Testis (tissue), 3 donors: ENCODE results near the gene SIL1. TPM values are rescaled to one million over a fixed set of nuclear protein-coding genes. Genes with fewer than 3 reads are reported as not detected.

ENCODE experiments used
- DNase-seq: peaks from one replicate; pipeline ENCODE4 v3.0.0-alpha.2; 2019
- H3K27ac ChIP-seq, 2 donors: fragments of 200-600 bp; sonication (generic); one replicate each; pipeline ENCODE4 v1.5.1; 2019
- H3K27me3 ChIP-seq: fragments of 200-600 bp; sonication (generic); one replicate; pipeline ENCODE4 v1.5.1; 2019
- H3K36me3 ChIP-seq: fragments of 200-600 bp; sonication (generic); one replicate; pipeline ENCODE4 v1.5.1; 2017; ENCODE audit warnings: low read depth; ENCODE audit errors: missing control alignments
- H3K4me1 ChIP-seq: fragments of 200-600 bp; sonication (generic); one replicate; pipeline ENCODE4 v1.5.1; 2019
- H3K4me3 ChIP-seq, 2 donors: fragments of 200-600 bp; sonication (generic); one replicate each; pipeline ENCODE4 v1.5.1; 2017 to 2019
- H3K9me3 ChIP-seq: fragments of 200-600 bp; sonication (generic); one replicate; pipeline ENCODE4 v1.5.1; 2017
- POLR2A ChIP-seq: fragments of 450-650 bp; IDR thresholded peaks from one replicate; pipeline ENCODE4 v1.6.1; 2017; ENCODE audit warnings: antibody characterized with exemption, mild to moderate bottlenecking, moderate library complexity
- WGBS, 2 donors: methylation state at CpG; one replicate each; pipeline ENCODE4 v1.1.5; 2018; 5-methylcytosine and 5-hydroxymethylcytosine counted together
- intact Hi-C: fragments of 100-400 bp; cut with DNase I; formaldehyde crosslinking; loops from one replicate; pipeline ENCODE4 v1.15.1; 2023; ENCODE audit warnings: low total_unique reads
- polyA plus RNA-seq: library from polyadenylated mRNA; stranded (reverse); fragments of 350-450 nt; fragmentation: Illumina TruSeq; extraction: RNeasy Lipid Tissue Mini Kit (QIAGEN cat#74804); gene quantifications from one replicate; pipeline ENCODE4 v1.2.3, GENCODE V29; 2014; ENCODE audit warnings: low read depth, low replicate concordance; ENCODE audit not compliant: insufficient read depth
- total RNA-seq, 2 donors: library from RNA; depleted of rRNA; stranded (reverse); fragments of >200 nt; gene quantifications; one replicate each; pipeline ENCODE4 v1.2.3, GENCODE V29; 2016
- TF ChIP-seq, protein P1 (sequence below), 3 experiments: fragments of 450-650 bp in 2 of 3; fragments of 200-600 bp in 1 of 3; sonication (generic) in 1 of 3; IDR thresholded peaks; one replicate each; pipeline ENCODE4 v1.5.1; 2016 to 2019; ENCODE audit warnings: antibody characterized with exemption in 3 of 3, mild to moderate bottlenecking in 2 of 3, moderate library complexity in 1 of 3

The SIL1 gene
- total and polyA plus RNA-seq, 3 donors from 2014 or later, result 86.5 to 116 (median 98.2) TPM

DNA sequence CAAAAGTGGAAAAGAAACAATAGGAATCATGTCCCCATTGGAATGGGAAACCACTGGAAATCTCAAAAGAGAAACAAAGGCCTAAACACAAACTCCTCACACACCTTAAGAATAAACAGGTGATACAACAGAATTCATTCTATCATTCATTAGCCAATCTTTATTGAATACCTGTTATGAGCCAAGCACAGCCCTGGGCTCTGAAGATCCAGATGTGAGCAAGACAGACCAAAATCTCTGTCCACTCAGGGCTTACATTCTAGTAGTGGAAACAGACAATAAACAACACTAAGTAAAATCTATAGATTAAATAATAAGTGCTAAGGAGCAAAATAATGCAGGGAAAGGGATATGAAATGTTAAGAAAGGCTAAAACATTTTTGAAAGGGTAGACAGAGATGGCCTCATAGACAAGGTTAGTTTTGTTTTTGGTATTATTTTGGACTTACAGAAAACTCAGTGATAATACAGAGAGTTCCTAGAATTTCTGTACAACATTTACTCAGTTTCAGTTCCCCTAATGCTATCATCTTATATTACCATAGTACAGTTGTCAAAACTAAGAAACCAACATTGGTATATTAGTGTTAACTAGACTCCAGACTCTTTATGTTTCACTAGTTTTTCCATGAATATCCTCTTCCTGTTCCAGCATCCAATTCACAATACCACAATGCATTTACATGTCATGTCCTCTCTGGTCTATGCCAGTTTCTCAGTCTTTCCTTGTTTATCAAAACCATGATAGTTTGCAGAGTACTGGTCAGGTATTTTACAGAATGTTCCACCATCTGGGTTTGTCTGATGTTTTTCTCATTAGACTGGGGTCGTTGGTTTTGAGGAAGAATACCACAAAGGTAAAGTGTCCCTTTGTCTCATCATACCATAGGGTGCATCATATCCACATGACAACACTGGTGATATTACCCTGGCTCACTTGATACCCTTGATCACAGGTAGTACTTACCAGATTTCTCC is 103.7 kb downstream of the SIL1 start:
- H3K4me3 ChIP-seq, result no peak overlapping the region
- no peaks in the 10 kb centered on the region for H3K36me3 ChIP-seq
- DNase-seq, result no peak
- WGBS, 2 donors, result 67 to 82% methylated on average over 1 of the region's 1 CpG
- H3K9me3 ChIP-seq, result no peaks in the 10 kb centered on the region
- H3K4me1 ChIP-seq, result peaks cover 9% of the 10 kb centered on the region
- H3K27me3 ChIP-seq, result no peaks in the 10 kb centered on the region
- intact Hi-C loops, result no loop called here
- no peak overlapping the region for H3K27ac ChIP-seq
- TF ChIP-seq POLR2A, result no peak
- TF ChIP-seq, protein P1, sequence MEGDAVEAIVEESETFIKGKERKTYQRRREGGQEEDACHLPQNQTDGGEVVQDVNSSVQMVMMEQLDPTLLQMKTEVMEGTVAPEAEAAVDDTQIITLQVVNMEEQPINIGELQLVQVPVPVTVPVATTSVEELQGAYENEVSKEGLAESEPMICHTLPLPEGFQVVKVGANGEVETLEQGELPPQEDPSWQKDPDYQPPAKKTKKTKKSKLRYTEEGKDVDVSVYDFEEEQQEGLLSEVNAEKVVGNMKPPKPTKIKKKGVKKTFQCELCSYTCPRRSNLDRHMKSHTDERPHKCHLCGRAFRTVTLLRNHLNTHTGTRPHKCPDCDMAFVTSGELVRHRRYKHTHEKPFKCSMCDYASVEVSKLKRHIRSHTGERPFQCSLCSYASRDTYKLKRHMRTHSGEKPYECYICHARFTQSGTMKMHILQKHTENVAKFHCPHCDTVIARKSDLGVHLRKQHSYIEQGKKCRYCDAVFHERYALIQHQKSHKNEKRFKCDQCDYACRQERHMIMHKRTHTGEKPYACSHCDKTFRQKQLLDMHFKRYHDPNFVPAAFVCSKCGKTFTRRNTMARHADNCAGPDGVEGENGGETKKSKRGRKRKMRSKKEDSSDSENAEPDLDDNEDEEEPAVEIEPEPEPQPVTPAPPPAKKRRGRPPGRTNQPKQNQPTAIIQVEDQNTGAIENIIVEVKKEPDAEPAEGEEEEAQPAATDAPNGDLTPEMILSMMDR (IDR thresholded peaks at IDR 0.05), result no peak

DNA sequence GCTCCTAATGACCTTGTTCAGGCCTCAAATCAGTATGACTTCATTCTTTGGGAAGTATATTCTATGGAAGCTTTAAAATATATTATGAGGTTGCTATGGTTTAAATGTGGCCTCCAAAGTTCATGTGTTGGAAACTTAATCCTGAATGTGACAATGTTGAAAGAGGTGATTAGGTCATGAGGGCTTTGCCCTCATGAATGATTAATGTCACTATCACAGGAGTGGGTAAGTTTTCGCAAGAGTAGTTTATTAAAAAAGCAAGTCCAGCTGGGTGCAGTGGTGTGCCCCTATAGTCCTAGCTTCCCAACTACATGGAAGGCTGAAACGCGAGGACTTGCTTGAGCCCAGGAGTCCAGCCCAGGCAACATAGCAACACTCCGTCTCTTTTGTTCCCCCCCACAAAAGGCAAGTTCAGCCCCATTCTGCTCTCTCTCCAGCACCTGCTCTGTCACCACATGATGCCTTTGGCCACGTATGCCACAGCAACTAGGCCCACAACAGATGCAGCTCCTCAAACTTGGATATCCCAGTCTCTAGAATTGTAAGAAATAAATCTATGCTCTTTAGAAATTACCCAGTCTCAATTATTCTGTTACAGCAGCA is 105.3 kb downstream of the SIL1 start:
- H3K4me1 ChIP-seq, result peaks cover 9% of the 10 kb centered on the region
- H3K27me3 ChIP-seq, result no peaks in the 10 kb centered on the region
- intact Hi-C loops, result no loop called here
- DNase-seq, result no peak
- H3K36me3 ChIP-seq, result no peaks in the 10 kb centered on the region
- whole genome bisulfite sequencing, 2 donors, result 78 to 89% methylated on average over 5 of the region's 5 CpGs
- no peak overlapping the region for H3K4me3 ChIP-seq
- TF ChIP-seq, protein P1 (IDR thresholded peaks at IDR 0.05), result no peak
- TF ChIP-seq POLR2A, result no peak
- no peak overlapping the region for H3K27ac ChIP-seq
- no peaks in the 10 kb centered on the region for H3K9me3 ChIP-seq

DNA sequence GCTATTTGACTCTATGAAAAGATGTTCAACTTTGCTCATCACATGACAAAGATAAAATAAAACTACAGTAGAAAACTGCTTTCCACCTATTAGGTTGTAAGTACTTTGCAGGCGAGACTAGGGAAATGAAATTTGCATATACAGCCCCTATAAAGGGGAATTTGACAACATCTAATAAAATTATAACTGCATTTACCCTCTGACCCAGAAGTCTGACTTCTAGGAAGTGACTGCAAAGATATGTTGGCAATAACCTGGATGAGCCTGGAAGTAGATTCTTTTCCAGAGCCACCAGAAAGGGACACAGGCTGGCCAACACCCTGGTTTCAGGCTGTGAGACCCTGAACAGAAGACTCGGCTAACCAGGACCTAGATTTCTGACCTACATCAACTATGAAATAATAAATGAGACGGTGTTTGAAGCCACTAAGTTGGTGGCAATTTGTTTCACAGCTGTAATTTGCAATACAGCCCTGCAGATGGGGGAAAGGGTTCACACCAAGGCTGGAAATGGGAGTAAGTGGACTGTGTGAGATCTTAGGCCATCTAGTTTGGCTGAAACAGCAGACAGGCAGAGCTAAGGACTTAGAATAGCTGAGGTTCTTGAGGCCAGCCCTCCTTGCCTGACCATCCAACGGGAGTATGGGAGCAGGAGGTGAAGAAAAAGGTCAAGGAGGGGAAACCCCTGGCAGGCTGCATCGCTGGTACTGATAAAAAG is 106.6 kb downstream of the SIL1 start:
- H3K36me3 ChIP-seq, result no peaks in the 10 kb centered on the region
- peaks cover 9% of the 10 kb centered on the region for H3K4me1 ChIP-seq
- no peak overlapping the region for H3K27ac ChIP-seq
- no peaks in the 10 kb centered on the region for H3K27me3 ChIP-seq
- no peaks in the 10 kb centered on the region for H3K9me3 ChIP-seq
- intact Hi-C loops, result no loop called here
- 61 to 64% methylated on average over 5 of the region's 5 CpGs for WGBS, 2 donors
- no peak for TF ChIP-seq POLR2A
- TF ChIP-seq, protein P1 (IDR thresholded peaks at IDR 0.05), result peak in 2 of 3 experiments; percentile 21 to 26
- H3K4me3 ChIP-seq, result no peak overlapping the region
- peak; percentile 36 for DNase-seq

DNA sequence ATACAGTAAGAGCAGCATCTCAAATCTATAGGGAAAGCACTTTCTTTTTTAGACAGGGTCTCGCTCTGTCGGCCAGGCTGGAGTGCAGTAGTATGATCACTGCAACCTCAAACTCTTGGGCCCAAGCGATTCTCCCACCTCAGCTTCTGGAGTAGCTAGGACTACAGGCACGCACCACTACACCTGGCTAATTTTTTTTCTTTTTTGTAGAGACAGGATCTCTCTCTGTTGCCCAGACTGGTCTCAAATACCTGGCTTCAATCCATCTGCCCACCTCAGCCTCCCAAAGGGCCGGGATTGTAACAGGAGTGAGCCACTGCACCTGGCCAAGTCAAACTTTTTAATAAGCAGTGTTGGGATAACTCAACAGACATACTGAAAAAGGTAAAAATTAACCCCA is 107.6 kb downstream of the SIL1 start:
- TF ChIP-seq, protein P1 (IDR thresholded peaks at IDR 0.05), result no peak
- no peak for TF ChIP-seq POLR2A
- no peak overlapping the region for H3K27ac ChIP-seq
- H3K36me3 ChIP-seq, result no peaks in the 10 kb centered on the region
- no peak overlapping the region for H3K4me3 ChIP-seq
- no peak for DNase-seq
- WGBS, 2 donors, result 98 to 99% methylated on average over 5 of the region's 5 CpGs
- H3K27me3 ChIP-seq, result no peaks in the 10 kb centered on the region
- H3K4me1 ChIP-seq, result peaks cover 9% of the 10 kb centered on the region
- no peaks in the 10 kb centered on the region for H3K9me3 ChIP-seq
- intact Hi-C loops, result no loop called here
